Adipocyte (in vitro differentiated cells): ENCODE results near the gene CYP1A2.

Experiments
- DNase-seq: peaks from one replicate; pipeline ENCODE4 v3.0.0-alpha.2; 2015; ENCODE audit warnings: low read depth
- H3K27me3 ChIP-seq: replicated peaks from 2 replicates; pipeline ENCODE4 v1.7.0; 2013; ENCODE audit warnings: mild to moderate bottlenecking, low read length, moderate library complexity; ENCODE audit not compliant: control insufficient read depth, insufficient read depth
- H3K36me3 ChIP-seq: 2 replicates; pipeline ENCODE4 v1.7.0; 2013; ENCODE audit warnings: low read length, mild to moderate bottlenecking, moderate library complexity; ENCODE audit not compliant: control insufficient read depth, insufficient read depth, severe bottlenecking
- H3K4me1 ChIP-seq: 2 replicates; pipeline ENCODE4 v1.7.0; 2013; ENCODE audit warnings: mild to moderate bottlenecking, low read length, moderate library complexity; ENCODE audit not compliant: control insufficient read depth, insufficient read depth
- H3K4me3 ChIP-seq: 2 replicates; pipeline ENCODE4 v1.7.0; 2013; ENCODE audit warnings: mild to moderate bottlenecking, low read length, moderate library complexity
- H3K9ac ChIP-seq: 2 replicates; pipeline ENCODE4 v1.7.0; 2013; ENCODE audit warnings: mild to moderate bottlenecking, low read length, moderate library complexity
- H3K9me3 ChIP-seq: 2 replicates; pipeline ENCODE4 v1.7.0; 2013; ENCODE audit warnings: mild to moderate bottlenecking, low read length, moderate library complexity; ENCODE audit not compliant: control insufficient read depth

The CYP1A2 gene

GRCh38 chr15:74746389-74746788, 2.3 kb upstream of the CYP1A2 start:
- H3K27me3 ChIP-seq, result peaks cover 17% of the 10 kb centered on the region
- no peak overlapping the region for H3K4me3 ChIP-seq
- no peak overlapping the region for H3K9ac ChIP-seq
- H3K9me3 ChIP-seq, result peaks cover 6% of the 10 kb centered on the region
- no peaks in the 10 kb centered on the region for H3K36me3 ChIP-seq
- no peak for DNase-seq
- H3K4me1 ChIP-seq, result no peaks in the 10 kb centered on the region

GRCh38 chr15:74749832-74750231, 1.2 kb downstream of the CYP1A2 start:
- H3K9ac ChIP-seq, result no peak overlapping the region
- peaks cover 17% of the 10 kb centered on the region for H3K27me3 ChIP-seq
- no peak for DNase-seq
- H3K4me3 ChIP-seq, result no peak overlapping the region
- peaks cover 8% of the 10 kb centered on the region for H3K4me1 ChIP-seq
- H3K9me3 ChIP-seq, result no peaks in the 10 kb centered on the region
- H3K36me3 ChIP-seq, result no peaks in the 10 kb centered on the region

- Histone ChIP-seq H3K4me3 (no peak overlapping the region), H3K27me3 (peaks cover 19% of the 10 kb centered on the region)
- DNase-seq, result no peak
Observed at GRCh38 chr15:74750751-74751150, 2.1 kb downstream of the CYP1A2 start.

DNA sequence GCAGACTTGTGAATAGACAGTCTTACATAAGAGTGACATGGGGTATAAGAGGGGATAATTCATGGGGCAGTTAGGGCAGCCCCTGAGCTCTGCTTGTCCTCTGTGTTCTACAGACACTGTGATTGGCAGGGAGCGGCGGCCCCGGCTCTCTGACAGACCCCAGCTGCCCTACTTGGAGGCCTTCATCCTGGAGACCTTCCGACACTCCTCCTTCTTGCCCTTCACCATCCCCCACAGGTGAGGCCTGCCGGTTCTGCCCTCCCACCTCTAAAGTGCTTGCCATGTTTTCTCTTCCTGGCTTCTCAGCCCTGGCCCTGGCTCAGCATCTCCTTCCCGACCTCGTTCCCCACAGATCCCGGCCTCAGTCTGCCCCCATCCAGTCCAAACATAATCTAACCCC, 3.4 kb downstream of the CYP1A2 start:
- Histone ChIP-seq H3K9me3 (no peaks in the 10 kb centered on the region), H3K36me3 (no peaks in the 10 kb centered on the region), H3K27me3 (peaks cover 16% of the 10 kb centered on the region), H3K9ac (no peak overlapping the region), H3K4me1 (peaks cover 8% of the 10 kb centered on the region), H3K4me3 (no peak overlapping the region)
- DNase-seq, result no peak

More at GRCh38 chr15:74750751-74751150, 2.1 kb downstream of the CYP1A2 start:
- Histone ChIP-seq H3K9me3 (no peaks in the 10 kb centered on the region), H3K9ac (no peak overlapping the region), H3K4me1 (peaks cover 8% of the 10 kb centered on the region), H3K36me3 (no peaks in the 10 kb centered on the region)

DNA sequence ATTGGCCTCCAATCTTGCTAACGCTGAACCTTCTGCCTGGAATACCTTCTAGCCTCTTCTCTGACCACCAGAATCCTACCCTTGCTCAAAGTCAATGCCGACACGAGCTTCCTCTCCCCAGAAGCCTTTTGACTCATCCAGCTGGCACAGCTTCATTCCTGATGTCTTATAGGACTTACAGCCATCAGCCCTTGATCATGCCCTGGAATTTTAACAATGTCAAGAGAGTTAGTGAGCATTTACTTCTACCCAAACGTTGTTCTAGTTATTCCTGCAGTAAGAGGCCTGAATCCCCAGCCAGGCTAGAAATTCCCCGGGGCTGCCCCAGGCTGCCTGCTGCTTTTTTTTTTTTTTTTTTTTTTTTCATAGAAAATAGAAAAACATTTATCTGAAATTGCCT, 3.9 kb downstream of the CYP1A2 start:
- H3K27me3 ChIP-seq, result peaks cover 16% of the 10 kb centered on the region
- H3K4me3 ChIP-seq, result no peak overlapping the region
- no peaks in the 10 kb centered on the region for H3K36me3 ChIP-seq
- H3K9ac ChIP-seq, result no peak overlapping the region
- H3K9me3 ChIP-seq, result no peaks in the 10 kb centered on the region
- peaks cover 8% of the 10 kb centered on the region for H3K4me1 ChIP-seq
- peak; percentile 72 for DNase-seq

- no peak overlapping the region for H3K4me3 ChIP-seq
- no peaks in the 10 kb centered on the region for H3K9me3 ChIP-seq
- H3K36me3 ChIP-seq, result no peaks in the 10 kb centered on the region
- H3K4me1 ChIP-seq, result peaks cover 8% of the 10 kb centered on the region
- H3K27me3 ChIP-seq, result peaks cover 24% of the 10 kb centered on the region
- H3K9ac ChIP-seq, result no peak overlapping the region
- no peak for DNase-seq
Observed at GRCh38 chr15:74754593-74755215, 6.1 kb downstream of the CYP1A2 start.

DNA sequence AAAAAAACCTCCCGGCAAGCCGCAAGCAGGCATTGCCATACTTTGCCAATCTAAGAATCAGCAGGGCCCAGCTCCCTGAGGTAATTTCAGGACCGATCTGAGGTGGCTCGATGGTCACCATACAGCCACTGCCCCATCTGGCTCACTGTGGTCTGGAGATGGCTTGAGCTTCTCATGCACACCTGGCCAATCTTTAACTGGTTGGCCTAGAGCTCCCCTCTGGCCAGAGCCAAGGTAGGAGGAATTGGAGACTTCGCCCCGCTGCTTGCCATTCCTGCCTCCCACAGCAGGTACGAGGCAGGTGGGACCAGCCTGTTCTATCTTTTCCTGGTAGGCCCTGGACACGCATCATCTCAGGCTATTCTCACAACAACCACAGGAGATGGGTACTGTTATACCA, 10.1 kb downstream of the CYP1A2 start:
- Histone ChIP-seq H3K4me3 (no peak overlapping the region), H3K36me3 (no peaks in the 10 kb centered on the region), H3K4me1 (no peaks in the 10 kb centered on the region), H3K9ac (no peak overlapping the region), H3K27me3 (peaks cover 41% of the 10 kb centered on the region), H3K9me3 (no peaks in the 10 kb centered on the region)
- no peak for DNase-seq

DNA sequence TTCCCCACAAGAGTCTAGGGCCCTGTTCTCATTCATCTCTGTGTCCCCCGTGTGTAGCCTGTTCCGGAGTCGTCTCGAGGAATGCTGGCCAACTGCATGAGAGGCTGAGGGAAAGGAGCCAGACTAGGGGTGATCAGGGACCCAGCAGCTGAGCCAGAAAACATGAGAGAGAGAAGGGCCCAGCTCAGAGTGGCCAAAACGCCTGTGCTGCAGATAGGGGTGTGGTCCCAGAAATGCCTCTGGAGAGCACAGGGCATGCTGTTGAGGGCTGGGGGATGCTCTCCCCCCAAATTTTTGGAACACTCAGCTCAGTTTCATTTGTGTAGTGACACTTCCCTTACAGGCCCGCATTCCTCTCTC, 14.1 kb downstream of the CYP1A2 start:
- DNase-seq, result no peak
- H3K36me3 ChIP-seq, result no peaks in the 10 kb centered on the region
- no peak overlapping the region for H3K9ac ChIP-seq
- H3K4me3 ChIP-seq, result no peak overlapping the region
- peaks cover 43% of the 10 kb centered on the region for H3K27me3 ChIP-seq
- no peaks in the 10 kb centered on the region for H3K4me1 ChIP-seq
- H3K9me3 ChIP-seq, result no peaks in the 10 kb centered on the region

GRCh38 chr15:74763416-74763815, 14.8 kb downstream of the CYP1A2 start:
- Histone ChIP-seq H3K4me1 (no peaks in the 10 kb centered on the region), H3K36me3 (no peaks in the 10 kb centered on the region), H3K4me3 (no peak overlapping the region), H3K27me3 (peaks cover 48% of the 10 kb centered on the region), H3K9me3 (no peaks in the 10 kb centered on the region), H3K9ac (no peak overlapping the region)
- no peak for DNase-seq

GRCh38 chr15:74767167-74768098, 18.8 kb downstream of the CYP1A2 start:
- Histone ChIP-seq H3K36me3 (no peaks in the 10 kb centered on the region), H3K9ac (no peak overlapping the region), H3K4me3 (no peak overlapping the region), H3K27me3 (peaks cover 37% of the 10 kb centered on the region), H3K9me3 (no peaks in the 10 kb centered on the region), H3K4me1 (no peaks in the 10 kb centered on the region)
- DNase-seq, result no peak

GRCh38 chr15:74768099-74768770, 19.6 kb downstream of the CYP1A2 start:
- no peak overlapping the region for H3K4me3 ChIP-seq
- H3K9ac ChIP-seq, result no peak overlapping the region
- H3K9me3 ChIP-seq, result no peaks in the 10 kb centered on the region
- peaks cover 33% of the 10 kb centered on the region for H3K27me3 ChIP-seq
- H3K36me3 ChIP-seq, result no peaks in the 10 kb centered on the region
- H3K4me1 ChIP-seq, result no peaks in the 10 kb centered on the region
- DNase-seq, result no peak
